Neural cell (in vitro differentiated cells): ENCODE results near the gene PHACTR2. TPM values are rescaled to one million over a fixed set of nuclear protein-coding genes. Genes with fewer than 3 reads are reported as not detected.

Source experiments
- H2AFZ ChIP-seq: fragments of 200-600, 300-800 bp; sonication (generic), shearing (Covaris generic); 2 replicates; pipeline ENCODE4 v1.6.0; 2014; ENCODE audit warnings: low read depth, mild to moderate bottlenecking, antibody characterized with exemption, low read length, moderate library complexity
- H3F3A ChIP-seq: fragments of 200-600 bp; shearing (Covaris generic); 2 replicates; pipeline ENCODE4 v1.6.1; 2016; ENCODE audit warnings: mild to moderate bottlenecking, moderate library complexity, mixed read lengths, antibody characterized with exemption, low read length; ENCODE audit not compliant: insufficient read depth, poor library complexity, severe bottlenecking
- H3K27ac ChIP-seq: fragments of 200-600, 300-800 bp; sonication (generic), shearing (Covaris generic); 2 replicates; pipeline ENCODE4 v1.5.1; 2014; ENCODE audit warnings: mild to moderate bottlenecking, low read length, moderate library complexity
- H3K27me3 ChIP-seq: fragments of 300-800, 200-600 bp; sonication (generic), shearing (Covaris generic); 2 replicates; pipeline ENCODE4 v1.6.0; 2014; ENCODE audit warnings: mild to moderate bottlenecking, low read depth, low read length, moderate library complexity; ENCODE audit not compliant: insufficient read depth
- H3K36me3 ChIP-seq: fragments of 300-800, 200-600 bp; sonication (generic), shearing (Covaris generic); 2 replicates; pipeline ENCODE4 v1.5.1; 2014; ENCODE audit warnings: mild to moderate bottlenecking, antibody characterized with exemption, low read length, moderate library complexity; ENCODE audit not compliant: insufficient read depth
- H3K4me2 ChIP-seq: fragments of 300-800, 200-600 bp; sonication (generic), shearing (Covaris generic); 2 replicates; pipeline ENCODE4 v1.6.0; 2014; ENCODE audit warnings: mild to moderate bottlenecking, low read length
- H3K4me3 ChIP-seq: fragments of 300-800, 200-600 bp; sonication (generic), shearing (Covaris generic); 2 replicates; pipeline ENCODE4 v1.5.1; 2014; ENCODE audit warnings: mild to moderate bottlenecking, low read length, moderate library complexity
- H3K79me2 ChIP-seq: fragments of 200-600 bp; shearing (Covaris generic); replicated peaks from 2 replicates; pipeline ENCODE4 v1.6.0; 2014; ENCODE audit warnings: mild to moderate bottlenecking, low read length, moderate library complexity; ENCODE audit not compliant: insufficient read depth
- H3K9ac ChIP-seq: fragments of 300-800, 200-600 bp; sonication (generic), shearing (Covaris generic); 2 replicates; pipeline ENCODE4 v1.6.1; 2016; ENCODE audit warnings: mild to moderate bottlenecking, low read length, mixed read lengths
- H3K9me2 ChIP-seq: fragments of 200-600 bp; shearing (Covaris generic); 2 replicates; pipeline ENCODE4 v1.6.1; 2016; ENCODE audit warnings: mild to moderate bottlenecking, low read length, mixed read lengths; ENCODE audit not compliant: insufficient read depth
- H3K9me3 ChIP-seq: fragments of 200-600, 300-800 bp; sonication (generic), shearing (Covaris generic); 2 replicates; pipeline ENCODE4 v1.6.1; 2016; ENCODE audit warnings: mild to moderate bottlenecking, mixed run types, low read length, moderate library complexity, mixed read lengths
- H4K20me1 ChIP-seq: fragments of 200-600 bp; shearing (Covaris generic); 2 replicates; pipeline ENCODE4 v1.6.1; 2016; ENCODE audit warnings: mild to moderate bottlenecking, mixed run types; ENCODE audit not compliant: insufficient read depth
- EP300 ChIP-seq: fragments of 450-650 bp; conservative IDR thresholded peaks from 2 replicates; pipeline ENCODE4 v1.6.1; 2014; ENCODE audit warnings: antibody characterized with exemption, mild to moderate bottlenecking, moderate library complexity; ENCODE audit not compliant: poor library complexity, severe bottlenecking
- EZH2 ChIP-seq: fragments of 200-600, 300-800 bp; shearing (Covaris generic), sonication (generic); IDR thresholded peaks from 2 replicates; pipeline ENCODE4 v1.6.1; 2014; ENCODE audit warnings: antibody characterized with exemption, low read length, borderline replicate concordance, mild to moderate bottlenecking; ENCODE audit not compliant: insufficient read depth, poor library complexity, severe bottlenecking
- MXI1 ChIP-seq: fragments of 450-650 bp; conservative IDR thresholded peaks from 2 replicates; pipeline ENCODE4 v1.6.1; 2014; ENCODE audit warnings: antibody characterized with exemption, mild to moderate bottlenecking; ENCODE audit not compliant: poor library complexity, severe bottlenecking
- POLR2AphosphoS5 ChIP-seq: IDR thresholded peaks from 2 replicates; pipeline ENCODE4 v1.6.1; 2012
- RAD21 ChIP-seq: fragments of 450-650 bp; conservative IDR thresholded peaks from 2 replicates; pipeline ENCODE4 v1.6.1; 2014; ENCODE audit warnings: antibody characterized with exemption, mild to moderate bottlenecking, moderate library complexity
- REST ChIP-seq: IDR thresholded peaks from 2 replicates; pipeline ENCODE4 v1.6.1; 2012; ENCODE audit warnings: borderline replicate concordance
- SMC3 ChIP-seq: fragments of 450-650 bp; conservative IDR thresholded peaks from 2 replicates; pipeline ENCODE4 v1.6.1; 2014; ENCODE audit warnings: antibody characterized with exemption, mild to moderate bottlenecking, moderate library complexity; ENCODE audit not compliant: poor library complexity
- TAF1 ChIP-seq: IDR thresholded peaks from 2 replicates; pipeline ENCODE4 v1.6.1; 2012; ENCODE audit warnings: low read depth
- polyA plus RNA-seq: library from polyadenylated mRNA; depleted of rRNA; stranded (reverse); fragments of >200 nt; gene quantifications from 2 replicates; pipeline ENCODE4 v1.2.3, GENCODE V29; 2014
- TF ChIP-seq, protein P1 (sequence below): fragments of 450-650 bp; IDR thresholded peaks from 2 replicates; pipeline ENCODE4 v1.5.1; 2014; ENCODE audit warnings: antibody characterized with exemption, mild to moderate bottlenecking, moderate library complexity; ENCODE audit not compliant: poor library complexity, severe bottlenecking

The PHACTR2 gene
- polyA plus RNA-seq, 1 donor from 2014 or later = 2.8 TPM

DNA sequence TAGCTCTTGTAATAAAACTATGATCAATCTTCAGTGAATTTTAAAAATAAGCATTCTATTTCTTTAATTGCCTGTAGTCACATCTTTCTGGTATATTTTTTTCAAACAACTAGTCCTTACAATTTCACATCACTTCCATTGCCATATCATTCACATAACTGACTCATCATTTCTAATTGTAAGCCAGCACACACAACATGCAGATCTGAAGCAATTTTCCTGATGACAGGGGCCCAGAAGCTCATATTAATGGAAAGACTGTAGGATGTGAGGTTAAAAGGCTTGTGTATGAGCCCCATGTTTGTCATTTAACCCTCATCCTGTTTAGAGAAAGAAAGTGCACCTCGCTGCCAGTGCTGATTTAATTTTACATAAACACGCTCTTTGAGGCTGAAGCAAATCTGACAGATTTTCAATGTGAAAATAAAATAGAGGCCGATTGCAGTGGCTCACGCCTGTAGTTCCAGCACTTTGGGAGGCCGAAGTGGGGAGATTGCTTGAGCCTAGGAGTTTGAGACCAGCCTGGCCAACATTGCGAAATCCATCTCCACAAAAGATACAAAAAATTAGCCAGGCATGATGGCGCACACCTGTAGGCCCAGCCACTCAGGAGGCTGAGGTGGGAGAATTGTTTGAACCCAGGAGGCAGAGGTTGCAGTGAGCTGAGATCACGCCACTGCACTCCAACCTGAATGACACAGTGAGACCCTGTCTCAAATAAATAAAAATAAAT, 125.2 kb downstream of the PHACTR2 start:
- no peak for TF ChIP-seq MXI1
- TF ChIP-seq POLR2AphosphoS5 = no peak
- TF ChIP-seq EZH2 = no peak
- TF ChIP-seq, protein P1, sequence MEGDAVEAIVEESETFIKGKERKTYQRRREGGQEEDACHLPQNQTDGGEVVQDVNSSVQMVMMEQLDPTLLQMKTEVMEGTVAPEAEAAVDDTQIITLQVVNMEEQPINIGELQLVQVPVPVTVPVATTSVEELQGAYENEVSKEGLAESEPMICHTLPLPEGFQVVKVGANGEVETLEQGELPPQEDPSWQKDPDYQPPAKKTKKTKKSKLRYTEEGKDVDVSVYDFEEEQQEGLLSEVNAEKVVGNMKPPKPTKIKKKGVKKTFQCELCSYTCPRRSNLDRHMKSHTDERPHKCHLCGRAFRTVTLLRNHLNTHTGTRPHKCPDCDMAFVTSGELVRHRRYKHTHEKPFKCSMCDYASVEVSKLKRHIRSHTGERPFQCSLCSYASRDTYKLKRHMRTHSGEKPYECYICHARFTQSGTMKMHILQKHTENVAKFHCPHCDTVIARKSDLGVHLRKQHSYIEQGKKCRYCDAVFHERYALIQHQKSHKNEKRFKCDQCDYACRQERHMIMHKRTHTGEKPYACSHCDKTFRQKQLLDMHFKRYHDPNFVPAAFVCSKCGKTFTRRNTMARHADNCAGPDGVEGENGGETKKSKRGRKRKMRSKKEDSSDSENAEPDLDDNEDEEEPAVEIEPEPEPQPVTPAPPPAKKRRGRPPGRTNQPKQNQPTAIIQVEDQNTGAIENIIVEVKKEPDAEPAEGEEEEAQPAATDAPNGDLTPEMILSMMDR = no peak
- TF ChIP-seq RAD21 = no peak
- no peak for TF ChIP-seq TAF1
- no peak for TF ChIP-seq EP300
- TF ChIP-seq SMC3 = no peak
- TF ChIP-seq REST = no peak
- Histone ChIP-seq H3K9me3 (no peaks in the 10 kb centered on the region), H3K4me2 (no peak overlapping the region), H3K36me3 (no peaks in the 10 kb centered on the region), H3K27me3 (no peaks in the 10 kb centered on the region), H3K9ac (no peak overlapping the region), H3K79me2 (no peaks in the 10 kb centered on the region), H3F3A (no peaks in the 10 kb centered on the region), H4K20me1 (no peaks in the 10 kb centered on the region), H3K27ac (no peak overlapping the region), H3K9me2 (no peaks in the 10 kb centered on the region), H2AFZ (no peak overlapping the region), H3K4me3 (no peak overlapping the region)

DNA sequence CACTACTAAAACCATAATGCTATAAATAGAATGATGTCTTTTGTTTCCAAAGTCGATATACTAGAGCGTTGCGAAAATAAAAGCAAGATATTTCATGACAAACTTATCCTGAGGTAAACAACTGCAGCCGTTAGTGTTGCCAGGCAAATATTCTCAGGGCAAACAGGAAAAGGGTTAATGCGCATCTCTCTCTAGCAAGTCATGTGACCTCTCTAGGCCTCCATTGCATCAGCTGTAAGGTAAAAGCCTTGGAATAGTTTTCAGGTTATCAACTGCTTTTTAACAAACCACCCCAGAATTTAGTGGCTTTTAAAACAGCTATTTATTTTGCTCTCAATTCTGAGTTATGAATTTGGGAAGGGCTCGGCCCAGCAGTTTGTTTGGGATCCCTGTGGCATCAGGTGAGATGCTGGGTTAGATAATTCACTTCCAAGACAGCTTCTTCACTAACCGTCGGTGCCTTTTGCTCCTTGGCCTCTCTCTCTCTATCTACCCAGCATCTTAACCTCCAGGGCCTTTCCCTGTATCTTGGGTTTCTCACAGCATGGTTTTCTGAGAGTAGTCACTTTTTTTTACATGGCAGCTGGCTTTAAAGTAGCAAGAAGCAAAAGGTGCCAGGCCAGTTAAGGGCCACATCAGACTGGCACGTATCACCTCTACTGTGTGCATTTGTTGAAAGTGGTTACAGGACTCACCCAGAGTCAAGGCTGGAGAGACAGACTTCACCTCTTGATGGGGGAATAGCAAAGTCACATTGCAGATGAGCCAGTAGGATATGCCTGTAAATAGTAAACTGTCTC, 126.2 kb downstream of the PHACTR2 start:
- Histone ChIP-seq H3K27ac (no peak overlapping the region), H3K4me2 (no peak overlapping the region), H3K4me3 (no peak overlapping the region), H3K36me3 (no peaks in the 10 kb centered on the region), H4K20me1 (no peaks in the 10 kb centered on the region), H3K79me2 (no peaks in the 10 kb centered on the region), H3K9me2 (no peaks in the 10 kb centered on the region), H3F3A (no peaks in the 10 kb centered on the region), H2AFZ (no peak overlapping the region), H3K27me3 (no peaks in the 10 kb centered on the region), H3K9ac (no peak overlapping the region), H3K9me3 (no peaks in the 10 kb centered on the region)
- TF ChIP-seq TAF1 = no peak
- TF ChIP-seq EZH2 = no peak
- no peak for TF ChIP-seq POLR2AphosphoS5
- TF ChIP-seq RAD21 = no peak
- TF ChIP-seq REST = no peak
- TF ChIP-seq, protein P1 = no peak
- TF ChIP-seq EP300 = no peak
- no peak for TF ChIP-seq SMC3
- no peak for TF ChIP-seq MXI1
